GM12878 (cell line): ENCODE data around the gene RABEP2.
"Not testable (repeated sequence)": the region's sequence is repeated elsewhere in the genome, so short reads cannot be mapped to it uniquely, and the experiment has no call there.

Experiments
- BCL11A ChIP-seq: IDR thresholded peaks from 2 replicates; pipeline ENCODE4 v1.6.1; 2011; ENCODE audit warnings: low read depth, low read length
- POLR2A ChIP-seq: IDR thresholded peaks from 2 replicates; pipeline ENCODE4 v1.6.1; 2011; ENCODE audit warnings: low read depth, mild to moderate bottlenecking, low read length
- RCOR1 ChIP-seq: conservative IDR thresholded peaks from 2 replicates; pipeline ENCODE4 v1.6.1; 2012; ENCODE audit warnings: low read depth, low read length, improper control_type of control experiment

DNA sequence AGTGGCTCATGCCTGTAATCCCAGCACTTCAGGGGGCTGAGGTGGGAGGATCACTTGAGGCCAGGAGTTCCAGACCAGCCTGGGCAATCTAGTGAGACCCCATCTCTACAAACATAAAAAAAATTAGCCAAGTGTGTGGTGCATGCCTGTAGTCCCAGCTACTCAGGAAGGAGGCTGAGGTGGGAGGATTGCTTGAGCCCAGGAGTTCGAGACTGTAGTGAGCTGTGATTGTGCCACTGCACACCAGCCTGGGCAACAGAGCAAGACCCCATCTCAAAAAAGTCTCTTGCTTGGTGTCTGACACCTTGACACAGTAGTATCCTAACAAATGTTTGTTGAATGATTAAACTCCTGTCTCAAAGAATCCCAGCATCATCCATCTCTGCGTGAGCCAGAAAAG lies 44.7 kb upstream of the RABEP2 start:
- TF ChIP-seq POLR2A, BCL11A, RCOR1: not testable (repeated sequence)
